GM12878 (cell line): ENCODE results near the gene HTR3E.

Source experiments
- E2F8 ChIP-seq: fragments of 450-650 bp; IDR thresholded peaks from 2 replicates; pipeline ENCODE4 v1.6.1; 2018; ENCODE audit warnings: mild to moderate bottlenecking, low read depth, moderate library complexity; ENCODE audit not compliant: partially characterized antibody
- MEF2A ChIP-seq: IDR thresholded peaks from 2 replicates; pipeline ENCODE4 v1.6.1; 2011; ENCODE audit warnings: low read depth, mild to moderate bottlenecking, low read length, moderate library complexity; ENCODE audit not compliant: insufficient read depth
- TF ChIP-seq, protein P1 (sequence below), 3 experiments: IDR thresholded peaks in 2 of 3; conservative IDR thresholded peaks in 1 of 3; 2 replicates each; pipeline ENCODE4 v1.5.1; 2011; ENCODE audit warnings: low read depth in 3 of 3, low read length in 3 of 3, mild to moderate bottlenecking in 3 of 3, control low read depth in 2 of 3, moderate library complexity in 2 of 3, inconsistent platforms in 1 of 3, mixed read lengths in 1 of 3; ENCODE audit not compliant: control insufficient read depth in 2 of 3, insufficient read depth in 1 of 3; ENCODE audit errors: extremely low read depth in 1 of 3

DNA sequence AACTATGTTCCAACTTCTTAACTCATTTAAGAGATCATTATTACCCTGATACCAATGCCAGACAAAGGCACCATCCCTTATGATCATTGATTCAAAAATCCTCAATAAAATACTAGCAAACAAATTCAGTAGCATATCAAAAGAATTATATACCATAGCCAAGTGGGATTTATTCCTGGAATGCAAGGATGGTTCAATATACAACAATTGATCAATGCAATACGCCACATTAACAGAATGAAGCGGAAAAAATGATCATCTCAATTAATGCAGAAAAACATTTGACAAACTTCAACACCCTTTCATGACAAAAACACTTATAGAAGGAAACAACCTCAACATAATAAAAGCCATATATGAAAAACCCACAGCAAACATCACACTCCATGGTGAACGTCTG is 4.7 kb upstream of the HTR3E start:
- no peak for TF ChIP-seq MEF2A
- TF ChIP-seq, protein P1, sequence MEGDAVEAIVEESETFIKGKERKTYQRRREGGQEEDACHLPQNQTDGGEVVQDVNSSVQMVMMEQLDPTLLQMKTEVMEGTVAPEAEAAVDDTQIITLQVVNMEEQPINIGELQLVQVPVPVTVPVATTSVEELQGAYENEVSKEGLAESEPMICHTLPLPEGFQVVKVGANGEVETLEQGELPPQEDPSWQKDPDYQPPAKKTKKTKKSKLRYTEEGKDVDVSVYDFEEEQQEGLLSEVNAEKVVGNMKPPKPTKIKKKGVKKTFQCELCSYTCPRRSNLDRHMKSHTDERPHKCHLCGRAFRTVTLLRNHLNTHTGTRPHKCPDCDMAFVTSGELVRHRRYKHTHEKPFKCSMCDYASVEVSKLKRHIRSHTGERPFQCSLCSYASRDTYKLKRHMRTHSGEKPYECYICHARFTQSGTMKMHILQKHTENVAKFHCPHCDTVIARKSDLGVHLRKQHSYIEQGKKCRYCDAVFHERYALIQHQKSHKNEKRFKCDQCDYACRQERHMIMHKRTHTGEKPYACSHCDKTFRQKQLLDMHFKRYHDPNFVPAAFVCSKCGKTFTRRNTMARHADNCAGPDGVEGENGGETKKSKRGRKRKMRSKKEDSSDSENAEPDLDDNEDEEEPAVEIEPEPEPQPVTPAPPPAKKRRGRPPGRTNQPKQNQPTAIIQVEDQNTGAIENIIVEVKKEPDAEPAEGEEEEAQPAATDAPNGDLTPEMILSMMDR (IDR thresholded peaks at IDR 0.05 in 2 of 3, conservative IDR thresholded peaks at IDR 0.05 in 1 of 3; ENCODE audit: control insufficient read depth in 2 of 3, extremely low read depth in 1 of 3, insufficient read depth in 1 of 3, low read depth in 3 of 3, low read length in 3 of 3), result no peak
- no peak for TF ChIP-seq E2F8
